Measurements from ENCODE around the gene C1QTNF9.
"Not testable (repeated sequence)": the region's sequence is repeated elsewhere in the genome, so short reads cannot be mapped to it uniquely, and the experiment has no call there.

Gene C1QTNF9

GRCh38 chr13:24357756-24358155 is 48.4 kb downstream of the C1QTNF9 start:
- Histone ChIP-seq H3K27me3 (replicated peaks; ENCODE audit: control insufficient read depth, insufficient read depth, low read length, poor library complexity, severe bottlenecking) (no peaks in the 10 kb centered on the region), H3K36me3 (ENCODE audit: control insufficient read depth, insufficient read depth, low read length) (no peaks in the 10 kb centered on the region), H3K9me3 (ENCODE audit: control insufficient read depth, low read length) (no peaks in the 10 kb centered on the region), H3K4me1 (ENCODE audit: control insufficient read depth, insufficient read depth, low read length, poor library complexity, severe bottlenecking) (no peaks in the 10 kb centered on the region), H3K27ac (ENCODE audit: insufficient read depth, low read length, poor library complexity, severe bottlenecking) (no peak overlapping the region), H3K4me3 (ENCODE audit: insufficient read depth, low read depth, low read length, poor library complexity, severe bottlenecking) (no peak overlapping the region)
- DNase-seq: no peak

GRCh38 chr13:24358836-24359235 is 49.5 kb downstream of the C1QTNF9 start:
- H3K27ac ChIP-seq (ENCODE audit: insufficient read depth, low read length, poor library complexity, severe bottlenecking); H3K4me1 ChIP-seq (ENCODE audit: control insufficient read depth, insufficient read depth, low read length, poor library complexity, severe bottlenecking); DNase-seq; H3K36me3 ChIP-seq (ENCODE audit: control insufficient read depth, insufficient read depth, low read length); H3K27me3 ChIP-seq (replicated peaks; ENCODE audit: control insufficient read depth, insufficient read depth, low read length, poor library complexity, severe bottlenecking); H3K4me3 ChIP-seq (ENCODE audit: insufficient read depth, low read depth, low read length, poor library complexity, severe bottlenecking); H3K9me3 ChIP-seq (ENCODE audit: control insufficient read depth, low read length): not testable (repeated sequence)

GRCh38 chr13:24359252-24359651 is 49.9 kb downstream of the C1QTNF9 start:
- H3K27ac ChIP-seq (ENCODE audit: insufficient read depth, low read length, poor library complexity, severe bottlenecking): not testable (repeated sequence)

GRCh38 chr13:24360106-24360505 is 50.7 kb downstream of the C1QTNF9 start:
- H3K27me3 ChIP-seq (replicated peaks; ENCODE audit: control insufficient read depth, insufficient read depth, low read length, poor library complexity, severe bottlenecking): no peaks in the 10 kb centered on the region
- H3K36me3 ChIP-seq (ENCODE audit: control insufficient read depth, insufficient read depth, low read length): no peaks in the 10 kb centered on the region
- H3K27ac ChIP-seq (ENCODE audit: insufficient read depth, low read length, poor library complexity, severe bottlenecking): no peak overlapping the region
- H3K4me3 ChIP-seq (ENCODE audit: insufficient read depth, low read depth, low read length, poor library complexity, severe bottlenecking): no peak overlapping the region
- H3K9me3 ChIP-seq (ENCODE audit: control insufficient read depth, low read length): no peaks in the 10 kb centered on the region
- no peaks in the 10 kb centered on the region for H3K4me1 ChIP-seq (ENCODE audit: control insufficient read depth, insufficient read depth, low read length, poor library complexity, severe bottlenecking)
- no peak for DNase-seq

More at GRCh38 chr13:24359252-24359651, 49.9 kb downstream of the C1QTNF9 start:
- not testable (repeated sequence) for H3K4me3 ChIP-seq (ENCODE audit: insufficient read depth, low read depth, low read length, poor library complexity, severe bottlenecking); DNase-seq; H3K36me3 ChIP-seq (ENCODE audit: control insufficient read depth, insufficient read depth, low read length); H3K27me3 ChIP-seq (replicated peaks; ENCODE audit: control insufficient read depth, insufficient read depth, low read length, poor library complexity, severe bottlenecking); H3K9me3 ChIP-seq (ENCODE audit: control insufficient read depth, low read length); H3K4me1 ChIP-seq (ENCODE audit: control insufficient read depth, insufficient read depth, low read length, poor library complexity, severe bottlenecking)

- Histone ChIP-seq H3K4me1 (ENCODE audit: control insufficient read depth, insufficient read depth, low read length, poor library complexity, severe bottlenecking) (no peaks in the 10 kb centered on the region), H3K9me3 (ENCODE audit: control insufficient read depth, low read length) (no peaks in the 10 kb centered on the region), H3K36me3 (ENCODE audit: control insufficient read depth, insufficient read depth, low read length) (no peaks in the 10 kb centered on the region), H3K27me3 (replicated peaks; ENCODE audit: control insufficient read depth, insufficient read depth, low read length, poor library complexity, severe bottlenecking) (no peaks in the 10 kb centered on the region), H3K4me3 (ENCODE audit: insufficient read depth, low read depth, low read length, poor library complexity, severe bottlenecking) (no peak overlapping the region), H3K27ac (ENCODE audit: insufficient read depth, low read length, poor library complexity, severe bottlenecking) (no peak overlapping the region)
- DNase-seq: no peak
Measured at GRCh38 chr13:24361113-24361512, 51.7 kb downstream of the C1QTNF9 start.

GRCh38 chr13:24361852-24362366 is 52.5 kb downstream of the C1QTNF9 start:
- H3K27ac ChIP-seq (ENCODE audit: insufficient read depth, low read length, poor library complexity, severe bottlenecking): no peak overlapping the region
- DNase-seq: no peak
- no peaks in the 10 kb centered on the region for H3K9me3 ChIP-seq (ENCODE audit: control insufficient read depth, low read length)
- no peaks in the 10 kb centered on the region for H3K4me1 ChIP-seq (ENCODE audit: control insufficient read depth, insufficient read depth, low read length, poor library complexity, severe bottlenecking)
- H3K36me3 ChIP-seq (ENCODE audit: control insufficient read depth, insufficient read depth, low read length): no peaks in the 10 kb centered on the region
- no peaks in the 10 kb centered on the region for H3K27me3 ChIP-seq (replicated peaks; ENCODE audit: control insufficient read depth, insufficient read depth, low read length, poor library complexity, severe bottlenecking)
- H3K4me3 ChIP-seq (ENCODE audit: insufficient read depth, low read depth, low read length, poor library complexity, severe bottlenecking): no peak overlapping the region

- Histone ChIP-seq H3K4me1 (ENCODE audit: control insufficient read depth, insufficient read depth, low read length, poor library complexity, severe bottlenecking) (no peaks in the 10 kb centered on the region), H3K27me3 (replicated peaks; ENCODE audit: control insufficient read depth, insufficient read depth, low read length, poor library complexity, severe bottlenecking) (no peaks in the 10 kb centered on the region), H3K36me3 (ENCODE audit: control insufficient read depth, insufficient read depth, low read length) (no peaks in the 10 kb centered on the region), H3K4me3 (ENCODE audit: insufficient read depth, low read depth, low read length, poor library complexity, severe bottlenecking) (no peak overlapping the region), H3K27ac (ENCODE audit: insufficient read depth, low read length, poor library complexity, severe bottlenecking) (no peak overlapping the region), H3K9me3 (ENCODE audit: control insufficient read depth, low read length) (no peaks in the 10 kb centered on the region)
- DNase-seq: no peak
Measured at GRCh38 chr13:24362435-24362952, 53.1 kb downstream of the C1QTNF9 start.

- Histone ChIP-seq H3K9me3 (ENCODE audit: control insufficient read depth, low read length) (no peaks in the 10 kb centered on the region), H3K36me3 (ENCODE audit: control insufficient read depth, insufficient read depth, low read length) (no peaks in the 10 kb centered on the region), H3K4me1 (ENCODE audit: control insufficient read depth, insufficient read depth, low read length, poor library complexity, severe bottlenecking) (no peaks in the 10 kb centered on the region), H3K27me3 (replicated peaks; ENCODE audit: control insufficient read depth, insufficient read depth, low read length, poor library complexity, severe bottlenecking) (no peaks in the 10 kb centered on the region), H3K27ac (ENCODE audit: insufficient read depth, low read length, poor library complexity, severe bottlenecking) (no peak overlapping the region), H3K4me3 (ENCODE audit: insufficient read depth, low read depth, low read length, poor library complexity, severe bottlenecking) (no peak overlapping the region)
- DNase-seq: no peak
Measured at GRCh38 chr13:24365191-24365590, 55.8 kb downstream of the C1QTNF9 start.

GRCh38 chr13:24366315-24366714 is 56.9 kb downstream of the C1QTNF9 start:
- not testable (repeated sequence) for DNase-seq; H3K27ac ChIP-seq (ENCODE audit: insufficient read depth, low read length, poor library complexity, severe bottlenecking); H3K4me1 ChIP-seq (ENCODE audit: control insufficient read depth, insufficient read depth, low read length, poor library complexity, severe bottlenecking)

GRCh38 chr13:24371273-24371672 is 61.9 kb downstream of the C1QTNF9 start:
- H3K27ac ChIP-seq (ENCODE audit: insufficient read depth, low read length, poor library complexity, severe bottlenecking); H3K4me3 ChIP-seq (ENCODE audit: insufficient read depth, low read depth, low read length, poor library complexity, severe bottlenecking); H3K4me1 ChIP-seq (ENCODE audit: control insufficient read depth, insufficient read depth, low read length, poor library complexity, severe bottlenecking); H3K36me3 ChIP-seq (ENCODE audit: control insufficient read depth, insufficient read depth, low read length); H3K27me3 ChIP-seq (replicated peaks; ENCODE audit: control insufficient read depth, insufficient read depth, low read length, poor library complexity, severe bottlenecking); DNase-seq; H3K9me3 ChIP-seq (ENCODE audit: control insufficient read depth, low read length): not testable (repeated sequence)

More at GRCh38 chr13:24366315-24366714, 56.9 kb downstream of the C1QTNF9 start:
- H3K36me3 ChIP-seq (ENCODE audit: control insufficient read depth, insufficient read depth, low read length); H3K4me3 ChIP-seq (ENCODE audit: insufficient read depth, low read depth, low read length, poor library complexity, severe bottlenecking); H3K9me3 ChIP-seq (ENCODE audit: control insufficient read depth, low read length); H3K27me3 ChIP-seq (replicated peaks; ENCODE audit: control insufficient read depth, insufficient read depth, low read length, poor library complexity, severe bottlenecking): not testable (repeated sequence)
